Measurements from ENCODE around the gene RBM4B.

Gene RBM4B

DNA sequence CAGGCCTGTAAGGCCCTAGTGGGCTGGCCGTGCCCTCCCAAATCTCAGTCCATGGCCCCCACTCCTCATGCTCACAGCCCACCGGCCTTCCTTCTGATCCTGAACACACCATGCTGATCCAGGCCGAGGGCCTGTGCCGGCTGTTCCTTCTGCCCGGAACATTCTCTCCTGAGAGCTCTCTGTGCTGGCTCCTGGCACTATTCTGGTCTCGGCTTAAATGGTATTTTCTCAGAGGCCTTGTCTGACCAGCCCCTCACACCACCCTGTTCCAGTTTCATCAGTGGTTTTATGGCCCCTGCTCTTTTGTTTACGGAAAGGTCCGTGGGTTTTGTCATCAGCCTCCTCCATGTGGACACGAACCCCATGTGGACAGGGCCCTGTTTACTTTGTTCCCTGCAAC is 29.3 kb upstream of the RBM4B start:
- DNase-seq (ENCODE audit: low read depth) = no peak

GRCh38 chr11:66705587-66706335 is 28.1 kb upstream of the RBM4B start:
- DNase-seq (ENCODE audit: low read depth) = no peak

- DNase-seq (ENCODE audit: low read depth) = no peak
Measured at GRCh38 chr11:66704659-66705360, 27.1 kb upstream of the RBM4B start.

- no peak for DNase-seq (ENCODE audit: low read depth)
Measured at GRCh38 chr11:66701432-66702240, 23.9 kb upstream of the RBM4B start.

DNA sequence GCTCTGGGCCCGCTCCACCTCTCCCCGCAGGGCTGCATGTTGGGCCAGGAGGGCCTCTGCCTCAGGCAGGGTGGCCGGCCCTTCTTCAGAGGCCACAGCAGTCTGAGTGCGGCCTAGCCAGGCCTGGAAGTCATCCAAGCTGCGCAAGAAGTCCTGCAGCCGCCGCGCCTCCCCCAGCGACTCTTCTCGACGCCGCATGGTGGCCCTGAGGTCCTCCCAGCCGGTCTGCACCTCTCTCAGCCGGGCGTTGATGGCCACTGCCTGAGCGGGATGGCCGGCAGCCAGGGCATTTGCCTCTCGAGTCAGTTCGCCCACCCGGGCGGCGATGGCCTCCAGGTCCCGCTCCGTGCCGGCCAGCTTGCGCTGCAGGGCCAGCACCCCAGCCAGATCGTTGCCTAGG is 23.1 kb upstream of the RBM4B start:
- no peak for DNase-seq (ENCODE audit: low read depth)

DNA sequence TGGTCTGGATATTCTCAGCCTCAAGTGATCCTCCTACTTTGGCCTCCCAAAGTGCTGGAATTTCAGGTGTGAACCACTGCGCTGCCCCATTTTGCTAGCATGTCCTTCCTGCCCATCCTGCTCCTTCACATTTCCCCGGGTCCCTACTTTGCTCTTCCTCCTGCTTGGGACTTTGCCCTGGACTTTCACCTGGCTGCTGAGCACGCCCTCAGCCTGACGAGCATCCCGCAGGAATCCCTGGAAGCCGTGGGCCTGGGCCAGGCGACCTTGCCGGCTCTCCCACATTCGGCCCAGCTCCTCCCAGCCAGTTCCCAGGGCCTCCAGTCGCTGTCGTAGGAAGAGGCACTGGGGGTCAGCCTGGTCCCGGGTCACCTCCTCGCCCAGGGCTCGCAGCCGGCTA is 22.6 kb upstream of the RBM4B start:
- no peak for DNase-seq (ENCODE audit: low read depth)

- no peak for DNase-seq (ENCODE audit: low read depth)
Measured at GRCh38 chr11:66698491-66698890, 20.8 kb upstream of the RBM4B start.

GRCh38 chr11:66697988-66698387 is 20.3 kb upstream of the RBM4B start:
- DNase-seq (ENCODE audit: low read depth) = no peak

DNA sequence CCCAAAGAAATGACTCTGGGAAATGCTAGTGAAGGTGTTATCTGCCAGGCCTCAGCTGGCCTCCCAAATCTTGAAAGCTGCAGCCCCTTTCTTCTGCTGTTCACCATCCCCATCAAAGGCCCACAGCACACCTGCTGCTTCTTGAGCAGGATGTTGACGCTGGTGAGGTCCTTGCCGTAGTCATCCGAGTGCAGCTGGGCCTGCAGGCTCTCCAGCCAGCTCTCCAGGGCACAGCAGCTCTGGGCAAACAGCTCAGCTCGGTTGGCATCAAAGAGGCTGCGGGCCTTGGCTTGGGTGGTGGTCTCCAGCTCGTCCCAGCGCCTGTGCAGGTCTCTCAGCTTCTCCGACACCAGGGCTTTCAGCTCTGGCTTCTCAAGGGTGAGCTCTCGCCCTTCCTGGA is 18.5 kb upstream of the RBM4B start:
- DNase-seq (ENCODE audit: low read depth) = no peak

- DNase-seq (ENCODE audit: low read depth) = peak; percentile 86
Measured at GRCh38 chr11:66694732-66695207, 17.1 kb upstream of the RBM4B start.

GRCh38 chr11:66694056-66694410 is 16.3 kb upstream of the RBM4B start:
- DNase-seq (ENCODE audit: low read depth) = no peak

- no peak for DNase-seq (ENCODE audit: low read depth)
Measured at GRCh38 chr11:66693356-66694055, 15.8 kb upstream of the RBM4B start.

GRCh38 chr11:66692871-66693331 is 15.2 kb upstream of the RBM4B start:
- no peak for DNase-seq (ENCODE audit: low read depth)

DNA sequence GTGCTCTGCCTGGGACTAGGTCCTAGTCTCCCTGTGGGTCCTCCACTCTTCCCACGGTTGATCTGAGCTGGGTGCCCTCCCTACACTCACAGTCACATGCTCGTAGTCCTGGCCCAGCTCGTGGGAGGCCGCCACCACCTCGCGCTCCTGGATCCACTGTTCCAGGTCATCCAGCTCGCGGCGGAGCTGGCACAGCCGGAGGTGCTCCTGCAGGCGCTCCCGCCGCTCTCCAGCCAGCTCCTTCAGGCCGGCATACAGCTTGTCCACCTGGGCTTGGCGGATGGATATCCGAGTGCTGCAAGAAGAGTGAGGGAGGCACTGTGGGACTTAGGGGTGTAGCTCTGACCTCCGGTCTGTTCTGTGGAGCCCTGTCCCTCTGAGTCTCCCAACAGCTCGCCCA is 14.8 kb upstream of the RBM4B start:
- DNase-seq (ENCODE audit: low read depth) = no peak

DNA sequence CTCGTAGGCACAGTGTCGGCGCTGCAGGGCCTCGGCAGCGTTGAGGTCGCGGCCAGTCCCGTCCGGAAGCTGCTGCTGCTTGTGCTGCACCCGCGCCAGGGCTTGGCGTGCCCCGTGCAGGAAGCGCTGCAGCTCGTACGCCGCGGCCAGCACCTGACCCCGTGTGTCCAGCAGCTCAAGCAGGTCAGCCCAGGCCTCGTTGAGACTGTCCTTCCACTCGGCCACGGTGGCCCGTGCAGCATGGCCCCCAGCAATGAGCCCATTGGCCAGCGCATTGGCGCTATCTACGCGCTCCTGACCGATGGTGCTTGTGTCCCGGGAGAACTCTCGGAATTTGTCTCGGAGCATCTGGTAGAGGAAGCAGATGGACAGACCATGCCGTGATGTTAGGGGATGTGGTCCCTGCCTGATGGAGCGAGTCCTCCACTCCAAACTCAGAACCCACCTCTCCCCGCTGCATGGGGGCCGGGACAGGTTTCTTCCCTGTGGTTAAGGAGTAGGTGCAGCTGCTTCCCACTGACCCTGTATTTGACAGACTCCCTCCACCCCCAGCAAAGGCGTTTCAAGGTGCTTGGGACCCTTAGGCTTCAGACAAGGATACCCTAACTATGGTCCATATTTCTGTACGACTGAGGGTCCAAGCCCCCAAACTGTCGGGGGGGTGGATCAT is 13.8 kb upstream of the RBM4B start:
- DNase-seq (ENCODE audit: low read depth) = no peak

GRCh38 chr11:66689661-66690590 is 12.2 kb upstream of the RBM4B start:
- DNase-seq (ENCODE audit: low read depth) = no peak

GRCh38 chr11:66688561-66689534 is 11.2 kb upstream of the RBM4B start:
- DNase-seq (ENCODE audit: low read depth) = no peak

- DNase-seq (ENCODE audit: low read depth) = no peak
Measured at GRCh38 chr11:66687831-66688281, 10.2 kb upstream of the RBM4B start.
